GM19397 (cell line): ENCODE results near the gene CPNE4.

ENCODE experiments used
- ATAC-seq: cut with Tn5 transposase; IDR thresholded peaks from one replicate; pipeline ENCODE4 v1.9.1; 2021; ENCODE audit warnings: mild to moderate bottlenecking, moderate library complexity; ENCODE audit not compliant: unreplicated experiment

The CPNE4 gene

DNA sequence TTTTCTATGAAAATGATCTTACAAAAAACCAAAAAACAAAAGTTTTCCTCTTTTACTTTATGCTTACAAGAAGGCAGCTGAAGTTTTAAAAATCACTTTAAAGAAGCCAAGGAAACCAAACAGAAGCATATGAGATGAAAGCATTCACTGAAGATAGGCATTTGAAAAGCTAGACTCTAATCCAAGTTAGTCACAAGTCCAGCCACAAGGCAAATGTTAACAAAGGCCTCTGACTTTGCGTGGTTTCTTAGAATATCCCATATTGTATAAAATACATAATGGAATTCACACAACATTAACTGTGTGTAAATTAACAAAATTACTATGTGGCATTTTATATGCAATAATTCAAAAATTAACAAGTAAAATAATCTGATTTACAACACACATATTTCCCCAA is 549.7 kb downstream of the CPNE4 start:
- ATAC-seq = no peak

DNA sequence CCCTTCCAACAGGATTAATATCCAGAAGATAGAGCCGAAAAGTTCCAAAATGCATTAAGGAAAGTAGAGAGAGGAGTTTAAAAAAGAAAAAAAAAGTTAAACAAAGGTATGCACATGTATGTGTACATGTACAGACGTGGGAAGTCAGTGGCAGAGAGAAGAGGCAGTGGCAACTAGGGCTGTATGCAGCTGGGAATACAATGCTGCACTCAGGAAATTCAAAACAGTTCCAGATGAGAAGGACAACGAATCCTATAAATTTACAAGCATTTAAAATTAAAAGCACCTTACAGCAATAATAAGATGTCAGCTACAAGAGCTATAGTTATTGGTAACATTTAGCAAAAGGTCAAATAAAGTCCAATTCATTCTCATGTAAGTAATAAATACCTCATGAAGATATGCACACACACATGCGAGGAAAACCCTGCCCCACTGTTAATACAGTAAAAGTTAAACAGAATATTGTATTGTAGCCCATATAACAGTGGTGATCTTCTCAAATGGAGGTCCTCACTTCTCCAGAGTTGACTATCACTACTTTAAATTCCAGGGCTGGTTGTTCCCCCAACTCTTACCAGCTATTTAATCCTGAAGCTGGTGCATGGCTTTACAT is 550.2 kb downstream of the CPNE4 start:
- ATAC-seq = no peak
